ENCODE results near the gene SCN1A. TPM values are rescaled to one million over a fixed set of nuclear protein-coding genes. Genes with fewer than 3 reads are reported as not detected.
"Not testable (repeated sequence)": the region's sequence is repeated elsewhere in the genome, so short reads cannot be mapped to it uniquely, and the experiment has no call there.

SCN1A gene
- total RNA-seq, 4 donors from 2014 or later, result not detected

GRCh38 chr2:165989851-165990250, 138.0 kb downstream of the SCN1A start:
- ATAC-seq (no peak), DNase-seq (no peak)
- Histone ChIP-seq H3K4me1 (no peaks in the 10 kb centered on the region), H3K36me3 (no peaks in the 10 kb centered on the region), H3K27ac (no peak overlapping the region), H3K27me3 (no peaks in the 10 kb centered on the region), H3K9me3 (no peaks in the 10 kb centered on the region), H3K4me3 (no peak overlapping the region)
- intact Hi-C loops (cut with DNase I; ENCODE audit: low total_unique reads) (no loop called here), in situ Hi-C loops (cut with MboI; ENCODE audit: low sequenced_read_pairs in 4 of 4) (no loop called here)
- TF ChIP-seq POLR2A (IDR thresholded peaks at IDR 0.05) (no peak), CTCF (IDR thresholded peaks at IDR 0.05 in 4 of 5, conservative IDR thresholded peaks at IDR 0.05 in 1 of 5) (no peak)

- H3K27me3 ChIP-seq, result no peaks in the 10 kb centered on the region
- H3K9me3 ChIP-seq, result no peaks in the 10 kb centered on the region
- no peaks in the 10 kb centered on the region for H3K4me1 ChIP-seq
- no peak for DNase-seq
- no peaks in the 10 kb centered on the region for H3K36me3 ChIP-seq
- no peak for TF ChIP-seq CTCF (IDR thresholded peaks at IDR 0.05 in 4 of 5, conservative IDR thresholded peaks at IDR 0.05 in 1 of 5)
- no peak for TF ChIP-seq POLR2A (IDR thresholded peaks at IDR 0.05)
- ATAC-seq, result no peak
- in situ Hi-C loops (cut with MboI; ENCODE audit: low sequenced_read_pairs in 4 of 4) (no loop called here), intact Hi-C loops (cut with DNase I; ENCODE audit: low total_unique reads) (no loop called here)
- H3K4me3 ChIP-seq, result no peak overlapping the region
- no peak overlapping the region for H3K27ac ChIP-seq
Observed at GRCh38 chr2:165985120-165985519, 142.7 kb downstream of the SCN1A start.

- in situ Hi-C loops (cut with MboI; ENCODE audit: low sequenced_read_pairs in 4 of 4), result loop anchor here in 2 of 4 donors (25.0 kb wide), 1 partner anchor 165 kb away; the partner anchor contains the start of gene SCN1A (in 2 of the 2)
- H3K9me3 ChIP-seq; H3K4me3 ChIP-seq; intact Hi-C loops (cut with DNase I; ENCODE audit: low total_unique reads); H3K27ac ChIP-seq; DNase-seq; H3K36me3 ChIP-seq; ATAC-seq; H3K4me1 ChIP-seq; H3K27me3 ChIP-seq: not testable (repeated sequence)
Observed at GRCh38 chr2:165972161-165972560, 155.7 kb downstream of the SCN1A start.

- no peak for DNase-seq
- Histone ChIP-seq H3K4me1 (no peaks in the 10 kb centered on the region), H3K4me3 (no peak overlapping the region), H3K9me3 (no peaks in the 10 kb centered on the region), H3K27ac (no peak overlapping the region), H3K27me3 (no peaks in the 10 kb centered on the region), H3K36me3 (no peaks in the 10 kb centered on the region)
- intact Hi-C loops (cut with DNase I; ENCODE audit: low total_unique reads) (no loop called here), in situ Hi-C loops (cut with MboI; ENCODE audit: low sequenced_read_pairs in 4 of 4) (loop anchor here in 2 of 4 donors (25.0 kb wide), 1 partner anchor 167 kb away; the partner anchor contains the start of gene SCN1A (in 2 of the 2))
- ATAC-seq, result no peak
- TF ChIP-seq POLR2A (IDR thresholded peaks at IDR 0.05), result no peak
- no peak for TF ChIP-seq CTCF (IDR thresholded peaks at IDR 0.05 in 4 of 5, conservative IDR thresholded peaks at IDR 0.05 in 1 of 5)
Observed at GRCh38 chr2:165970663-165971062, 157.2 kb downstream of the SCN1A start.

GRCh38 chr2:165969227-165969626, 158.6 kb downstream of the SCN1A start:
- no peak for DNase-seq
- Histone ChIP-seq H3K4me1 (no peaks in the 10 kb centered on the region), H3K4me3 (no peak overlapping the region), H3K27ac (no peak overlapping the region), H3K36me3 (no peaks in the 10 kb centered on the region), H3K9me3 (no peaks in the 10 kb centered on the region), H3K27me3 (no peaks in the 10 kb centered on the region)
- in situ Hi-C loops (cut with MboI; ENCODE audit: low sequenced_read_pairs in 4 of 4), result loop anchor here in 2 of 4 donors (25.0 kb wide), 1 partner anchor 168 kb away; the partner anchor contains the start of gene SCN1A (in 2 of the 2)
- intact Hi-C loops (cut with DNase I; ENCODE audit: low total_unique reads), result no loop called here
- no peak for ATAC-seq
- TF ChIP-seq POLR2A (IDR thresholded peaks at IDR 0.05), result no peak
- TF ChIP-seq CTCF (IDR thresholded peaks at IDR 0.05 in 4 of 5, conservative IDR thresholded peaks at IDR 0.05 in 1 of 5), result no peak

All from gastrocnemius medialis (tissue), 4 donors.